Osteocyte (in vitro differentiated cells): Measurements from ENCODE around the gene RASGRP3. TPM values are rescaled to one million over a fixed set of nuclear protein-coding genes. Genes with fewer than 3 reads are reported as not detected.

ENCODE experiments used
- DNase-seq: peaks from one replicate; pipeline ENCODE4 v3.0.0; 2021; ENCODE audit warnings: mixed read lengths; ENCODE audit not compliant: unreplicated experiment; ENCODE audit errors: extremely low spot score
- H3K27ac Mint-ChIP-seq: one replicate; pipeline ENCODE4 v1.8.0; 2021; ENCODE audit warnings: mild to moderate bottlenecking, mixed read lengths; ENCODE audit not compliant: unreplicated experiment
- H3K27me3 Mint-ChIP-seq: one replicate; pipeline ENCODE4 v1.8.0; 2021; ENCODE audit warnings: mixed read lengths; ENCODE audit not compliant: unreplicated experiment
- H3K36me3 Mint-ChIP-seq: one replicate; pipeline ENCODE4 v1.8.0; 2021; ENCODE audit warnings: mixed read lengths; ENCODE audit not compliant: unreplicated experiment
- H3K4me1 Mint-ChIP-seq: one replicate; pipeline ENCODE4 v1.8.0; 2021; ENCODE audit warnings: mixed read lengths; ENCODE audit not compliant: unreplicated experiment
- H3K4me3 Mint-ChIP-seq: one replicate; pipeline ENCODE4 v1.8.0; 2021; ENCODE audit warnings: mild to moderate bottlenecking, moderate library complexity, mixed read lengths; ENCODE audit not compliant: unreplicated experiment
- H3K9me3 Mint-ChIP-seq: one replicate; pipeline ENCODE4 v1.8.0; 2021; ENCODE audit warnings: mixed read lengths; ENCODE audit not compliant: unreplicated experiment
- CTCF ChIP-seq: fragments of 200-600 bp; sonication (generic); IDR thresholded peaks from 2 replicates; pipeline ENCODE4 v1.5.0; 2021; ENCODE audit warnings: antibody characterized with exemption, mild to moderate bottlenecking, moderate library complexity
- total RNA-seq: library from RNA; stranded (reverse); gene quantifications from 2 replicates; pipeline ENCODE4 v1.2.1, GENCODE V29; 2021

RASGRP3 gene
- total RNA-seq, 1 donor from 2014 or later: 2.1 TPM

- no peaks in the 10 kb centered on the region for H3K36me3 Mint-ChIP-seq
- no peak for DNase-seq
- no peaks in the 10 kb centered on the region for H3K9me3 Mint-ChIP-seq
- TF ChIP-seq CTCF: no peak
- no peak overlapping the region for H3K27ac Mint-ChIP-seq
- peaks cover 5% of the 10 kb centered on the region for H3K4me1 Mint-ChIP-seq
- H3K4me3 Mint-ChIP-seq: no peak overlapping the region
- H3K27me3 Mint-ChIP-seq: no peaks in the 10 kb centered on the region
These were observed 16.1 kb downstream of the RASGRP3 start for GRCh38 chr2:33492399-33493134.

GRCh38 chr2:33494155-33494779 is 17.8 kb downstream of the RASGRP3 start:
- Mint-ChIP-seq H3K4me3 (no peak overlapping the region), H3K36me3 (no peaks in the 10 kb centered on the region), H3K4me1 (peaks cover 5% of the 10 kb centered on the region), H3K9me3 (no peaks in the 10 kb centered on the region), H3K27me3 (no peaks in the 10 kb centered on the region), H3K27ac (no peak overlapping the region)
- no peak for DNase-seq
- TF ChIP-seq CTCF: no peak

- Mint-ChIP-seq H3K27ac (no peak overlapping the region), H3K36me3 (no peaks in the 10 kb centered on the region), H3K9me3 (no peaks in the 10 kb centered on the region), H3K4me3 (no peak overlapping the region), H3K4me1 (peaks cover 5% of the 10 kb centered on the region), H3K27me3 (no peaks in the 10 kb centered on the region)
- DNase-seq: no peak
- TF ChIP-seq CTCF: no peak
These were observed 18.6 kb downstream of the RASGRP3 start for GRCh38 chr2:33494877-33495641.

GRCh38 chr2:33495683-33496082 is 19.2 kb downstream of the RASGRP3 start:
- Mint-ChIP-seq H3K27ac (no peak overlapping the region), H3K4me3 (no peak overlapping the region)

More at GRCh38 chr2:33495683-33496082, 19.2 kb downstream of the RASGRP3 start:
- no peaks in the 10 kb centered on the region for H3K9me3 Mint-ChIP-seq
- H3K4me1 Mint-ChIP-seq: peaks cover 5% of the 10 kb centered on the region
- no peak for DNase-seq
- TF ChIP-seq CTCF: no peak
- no peaks in the 10 kb centered on the region for H3K36me3 Mint-ChIP-seq
- H3K27me3 Mint-ChIP-seq: no peaks in the 10 kb centered on the region
